ENCODE data around the gene SPOCK1.
A peak's percentile ranks its signal among the peaks of the same experiment; 100 is the strongest.

Gene SPOCK1

DNA sequence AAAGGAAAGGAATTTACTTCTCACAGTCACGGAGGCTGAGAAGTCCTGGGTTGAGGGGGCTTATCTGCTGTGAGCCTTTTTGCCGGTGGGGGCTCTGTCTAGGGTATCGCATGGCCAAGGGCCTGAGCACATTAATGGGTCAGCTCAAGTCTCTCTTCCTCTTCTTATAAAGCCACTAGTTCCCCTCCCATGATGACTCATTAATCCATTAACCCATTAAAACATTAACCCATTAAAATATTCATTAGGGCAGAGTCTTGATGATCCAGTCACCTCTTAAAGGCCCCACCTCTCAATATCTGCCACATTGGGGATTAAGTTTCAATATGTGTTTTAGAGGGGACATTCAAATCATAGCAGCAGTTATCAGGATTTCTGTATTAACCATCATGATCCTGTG is 406.3 kb downstream of the SPOCK1 start:
- DNase-seq: no peak

DNA sequence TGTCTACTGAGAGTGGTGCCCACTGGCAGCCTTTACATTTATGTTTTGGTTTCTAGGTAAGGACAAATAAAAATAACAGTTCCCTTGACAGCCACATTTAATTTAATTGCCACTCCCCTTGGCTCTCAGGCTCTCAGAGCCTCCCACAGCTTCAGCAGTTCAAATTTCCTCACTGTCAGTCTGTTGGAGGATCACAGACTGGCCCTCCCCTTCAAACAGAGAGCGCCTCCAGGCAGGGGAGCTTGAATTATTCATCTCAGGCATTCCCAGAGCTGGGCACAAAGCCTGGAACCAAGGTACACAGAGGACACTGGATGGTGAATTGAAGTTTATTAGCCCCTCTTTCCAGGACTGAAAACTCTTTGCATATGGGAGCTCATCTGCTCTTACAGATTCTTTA is 407.7 kb downstream of the SPOCK1 start:
- no peak for DNase-seq

DNA sequence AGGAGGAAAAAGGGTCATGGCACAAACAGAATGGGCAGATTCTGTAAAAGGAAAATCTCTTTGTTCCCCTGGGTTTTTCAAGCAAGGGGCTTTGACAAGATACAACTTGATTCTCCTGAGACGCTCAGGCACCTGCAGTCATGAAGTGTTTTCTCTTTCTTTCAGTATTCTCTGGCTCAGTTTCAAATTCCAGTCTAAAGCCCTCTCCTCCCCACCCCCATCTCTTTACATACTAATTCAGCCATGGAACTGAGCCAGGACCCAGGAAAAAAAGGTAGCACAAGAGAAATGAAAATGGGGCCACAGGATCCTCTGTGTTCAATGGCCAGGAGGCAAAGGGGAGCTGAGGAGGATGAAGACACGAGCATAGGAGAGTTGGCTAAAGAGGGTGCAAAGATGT is 408.4 kb downstream of the SPOCK1 start:
- DNase-seq: no peak

DNA sequence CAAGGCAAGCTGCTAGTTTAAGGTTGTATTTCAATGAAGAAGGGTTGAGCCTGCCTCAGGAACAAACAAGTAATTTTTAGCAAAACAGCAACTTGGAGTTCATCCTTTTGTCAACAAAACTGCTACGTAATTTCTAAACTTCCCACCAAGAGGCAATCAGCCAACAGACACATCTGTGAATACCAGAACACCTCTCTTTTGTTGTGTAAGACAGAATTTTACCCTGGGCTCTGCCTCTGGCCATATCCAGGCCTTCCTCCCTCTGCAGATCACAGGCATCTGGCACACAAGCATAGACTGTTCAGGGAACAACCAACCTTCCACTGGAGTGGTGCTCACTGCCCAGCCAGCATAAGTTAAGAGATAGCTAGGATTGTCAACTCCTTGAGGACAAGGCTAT is 409.0 kb downstream of the SPOCK1 start:
- DNase-seq: no peak

DNA sequence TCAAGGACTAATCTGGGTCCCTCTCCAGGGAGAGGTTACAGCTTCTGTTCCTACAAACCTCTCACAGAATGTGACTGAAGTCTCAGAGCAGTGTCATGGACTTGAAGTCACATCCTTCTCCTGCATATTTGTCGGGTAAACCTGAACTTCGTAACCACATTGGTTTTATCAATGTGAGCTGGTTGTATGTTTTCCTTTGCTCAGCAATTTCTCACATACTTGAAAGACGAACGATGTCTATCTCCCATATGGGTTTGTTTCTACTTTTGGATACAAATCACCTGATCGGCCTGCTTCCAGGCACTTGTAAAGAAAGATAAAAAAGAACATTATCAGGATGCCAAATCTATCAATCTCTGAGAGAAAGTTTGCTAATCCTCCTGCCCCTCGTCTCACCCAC is 411.0 kb downstream of the SPOCK1 start:
- no peak for DNase-seq

DNA sequence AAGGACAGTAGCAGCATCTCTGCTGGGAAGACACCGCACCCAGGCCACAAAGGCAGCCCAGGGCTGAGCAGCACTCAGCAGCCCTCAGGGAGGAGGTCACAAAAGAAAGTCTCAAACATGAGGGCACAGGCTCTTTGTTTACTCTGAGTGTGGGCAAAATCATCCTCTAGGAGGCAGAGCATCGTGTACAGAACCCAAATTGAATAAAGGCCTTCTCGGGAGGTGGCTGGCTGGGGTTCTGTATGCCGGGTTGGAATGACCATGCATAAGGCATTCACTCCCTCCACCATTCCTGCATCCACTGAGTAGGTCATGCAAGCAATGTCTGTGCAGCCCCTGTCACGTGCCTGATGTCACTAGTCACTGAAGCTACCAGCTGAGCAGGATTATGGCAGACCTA is 412.8 kb downstream of the SPOCK1 start:
- no peak for DNase-seq

DNA sequence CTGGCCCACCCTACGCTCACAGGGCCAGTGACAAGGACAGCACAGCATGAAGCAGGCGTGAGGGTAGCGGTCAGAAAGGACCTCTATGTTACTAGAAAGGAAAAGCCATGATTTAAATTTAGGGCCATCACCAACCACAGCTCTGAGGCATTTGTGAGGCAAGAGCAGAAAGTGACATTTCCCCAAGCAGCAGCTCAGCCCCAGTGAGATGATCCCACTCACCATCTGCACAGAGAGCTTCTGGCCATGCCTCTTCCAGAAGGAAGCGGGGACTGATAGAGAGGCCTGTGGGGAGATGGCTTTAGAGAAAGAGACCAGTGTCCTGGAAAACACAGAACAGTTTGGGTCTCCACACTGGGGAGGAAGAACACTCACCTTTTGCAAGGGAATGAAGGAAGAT is 413.9 kb downstream of the SPOCK1 start:
- no peak for DNase-seq

DNA sequence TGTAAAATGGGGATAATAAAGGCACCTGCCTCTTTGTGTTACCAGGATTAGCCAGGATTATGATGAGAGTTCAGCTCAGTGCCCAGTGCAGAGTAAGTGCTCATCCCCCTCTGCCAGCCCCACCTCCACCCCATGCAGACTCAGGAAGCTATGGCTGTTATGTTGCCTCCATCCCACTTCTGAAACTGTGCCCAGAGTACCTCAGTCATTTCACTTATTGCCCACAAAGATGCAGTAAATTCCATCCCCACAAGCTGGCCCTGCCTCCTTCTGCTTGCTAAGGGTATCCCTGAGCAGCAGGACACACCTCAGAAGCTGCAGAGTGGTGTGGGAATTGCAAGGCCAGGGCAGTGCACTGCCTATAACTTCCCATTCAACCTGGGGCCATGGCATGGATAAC is 415.1 kb downstream of the SPOCK1 start:
- DNase-seq: no peak

DNA sequence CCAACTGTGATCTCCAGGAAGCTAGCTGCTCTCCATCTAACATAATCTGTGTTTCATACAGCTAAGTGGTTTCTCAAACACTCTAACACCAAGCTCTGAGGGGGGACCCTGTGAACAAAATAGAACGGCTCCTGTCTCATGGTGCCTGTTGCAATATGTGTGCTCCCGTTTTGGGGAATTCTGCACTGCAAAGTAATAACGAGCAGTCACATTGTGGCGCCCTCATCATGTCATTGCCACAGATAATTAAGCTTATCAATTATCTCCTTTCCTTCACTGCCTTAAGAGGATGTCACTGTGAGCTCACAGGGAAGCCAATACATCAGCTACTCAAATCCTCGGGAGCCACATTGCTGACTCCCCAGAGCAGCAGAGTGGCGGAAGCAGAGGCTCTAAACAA is 416.2 kb downstream of the SPOCK1 start:
- no peak for DNase-seq

DNA sequence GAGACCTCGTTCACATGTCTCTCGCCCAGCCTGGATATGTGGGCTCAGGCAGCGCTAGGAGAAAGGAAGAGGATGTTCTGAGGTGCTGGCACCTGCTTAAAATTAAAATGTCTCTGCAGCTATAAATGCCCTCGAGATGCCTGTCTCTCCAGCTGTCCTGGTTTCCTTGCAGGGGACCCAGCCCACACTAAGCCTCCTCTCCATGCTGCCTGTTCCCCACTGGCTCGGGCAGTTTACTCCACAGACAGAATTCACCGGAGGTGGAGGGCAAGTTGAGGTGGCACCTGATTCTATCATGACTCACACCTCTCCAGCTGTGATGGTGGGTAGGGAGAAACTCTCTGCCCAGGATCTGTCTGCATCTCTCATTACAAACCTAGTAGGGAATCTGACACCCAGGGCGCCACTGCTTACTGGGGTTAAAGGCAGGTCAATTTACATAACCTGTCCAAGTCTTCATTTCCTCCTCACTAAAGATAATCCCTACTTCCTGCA is 420.9 kb downstream of the SPOCK1 start:
- no peak for DNase-seq

DNA sequence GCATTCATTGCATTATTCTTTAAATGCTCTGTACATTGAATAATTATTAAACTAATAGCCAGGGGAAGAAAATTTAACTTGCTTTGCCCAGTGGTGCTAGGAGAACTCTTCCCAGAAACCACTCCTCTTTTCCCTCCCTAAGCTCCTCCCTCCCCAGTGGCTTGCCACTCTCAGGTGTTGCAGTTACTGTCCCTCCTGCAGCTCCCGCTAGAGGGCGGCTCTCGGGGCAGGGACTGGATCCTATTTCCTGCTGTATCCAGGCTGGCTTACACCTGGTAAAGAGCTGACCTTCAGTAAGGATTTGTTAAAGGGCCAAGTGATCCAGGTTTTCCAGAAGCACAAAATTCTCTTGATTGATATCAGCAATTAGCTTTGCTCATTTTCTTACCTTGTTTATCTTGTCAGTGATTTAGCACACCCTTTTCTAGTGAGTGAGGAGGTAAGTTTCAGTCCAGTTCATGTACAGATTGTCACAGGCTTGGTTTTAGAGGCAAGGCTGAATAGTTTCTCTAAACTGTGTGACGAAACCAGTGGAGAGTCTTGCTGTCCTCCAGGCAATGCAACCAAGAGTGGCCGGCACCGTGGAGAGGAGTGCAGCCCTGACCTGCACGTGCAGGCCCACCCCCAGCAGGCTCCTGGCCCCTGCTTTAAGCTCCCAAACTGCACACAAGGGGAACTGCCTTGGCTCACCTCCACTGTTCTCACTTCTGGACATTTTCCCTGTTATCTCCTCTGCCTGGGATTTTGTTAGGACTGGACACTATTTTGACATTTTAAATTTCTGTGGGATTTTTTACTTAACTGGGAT is 423.8 kb downstream of the SPOCK1 start:
- DNase-seq: peak; percentile 44

DNA sequence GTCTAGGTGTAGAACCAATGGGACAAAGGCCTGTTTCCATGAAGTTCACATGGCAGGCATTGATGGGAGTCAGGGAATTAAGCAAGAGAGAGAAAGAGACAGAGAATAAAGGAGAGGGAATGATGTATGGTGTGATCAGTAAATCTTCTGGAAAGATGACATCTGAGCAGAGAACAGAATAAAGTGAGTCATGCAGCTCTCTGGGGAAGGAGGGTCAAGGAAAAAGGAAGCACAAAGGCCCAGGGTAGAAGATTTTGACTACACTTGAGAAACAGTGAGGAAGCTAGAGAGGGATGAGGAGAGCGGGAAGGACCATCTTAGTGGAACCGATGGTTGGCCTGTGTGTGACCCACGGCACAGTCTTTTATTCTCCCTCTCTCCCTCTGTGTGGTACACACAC is 425.9 kb downstream of the SPOCK1 start:
- peak; percentile 51 for DNase-seq

DNA sequence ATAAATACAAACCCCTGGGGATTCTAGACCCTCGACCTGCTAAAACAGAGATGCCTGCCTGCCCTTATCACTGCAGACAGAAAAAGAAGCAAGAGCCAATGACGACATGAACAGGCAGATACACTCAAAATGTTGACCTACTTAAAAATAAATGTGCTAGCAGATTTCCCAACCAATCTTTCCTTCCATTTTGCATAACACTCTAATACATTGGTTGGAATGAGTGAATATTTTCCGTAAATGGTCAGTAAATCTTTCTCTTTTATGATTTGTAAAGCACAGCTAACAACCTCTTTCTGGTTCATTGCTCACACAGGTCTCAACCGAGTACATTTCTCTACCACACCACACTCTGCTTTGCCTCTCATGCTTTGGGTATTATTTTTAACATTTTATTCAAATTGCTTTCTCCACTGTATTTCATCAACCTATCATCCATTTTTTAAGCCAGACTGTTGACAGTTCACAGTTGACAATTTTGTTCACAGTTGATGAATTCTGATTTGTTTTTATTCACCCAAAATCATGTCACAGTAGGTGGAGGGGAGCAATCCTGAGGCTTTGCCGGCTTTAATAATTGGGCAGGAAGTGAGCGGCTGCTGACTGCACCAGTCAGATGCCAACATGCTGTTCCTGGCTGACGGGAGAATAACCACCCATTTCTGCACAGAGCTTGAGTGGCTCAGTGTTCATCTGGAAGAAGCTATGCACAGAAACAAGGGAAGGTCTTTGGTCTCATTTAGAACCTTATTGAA is 426.6 kb downstream of the SPOCK1 start:
- DNase-seq: no peak

DNA sequence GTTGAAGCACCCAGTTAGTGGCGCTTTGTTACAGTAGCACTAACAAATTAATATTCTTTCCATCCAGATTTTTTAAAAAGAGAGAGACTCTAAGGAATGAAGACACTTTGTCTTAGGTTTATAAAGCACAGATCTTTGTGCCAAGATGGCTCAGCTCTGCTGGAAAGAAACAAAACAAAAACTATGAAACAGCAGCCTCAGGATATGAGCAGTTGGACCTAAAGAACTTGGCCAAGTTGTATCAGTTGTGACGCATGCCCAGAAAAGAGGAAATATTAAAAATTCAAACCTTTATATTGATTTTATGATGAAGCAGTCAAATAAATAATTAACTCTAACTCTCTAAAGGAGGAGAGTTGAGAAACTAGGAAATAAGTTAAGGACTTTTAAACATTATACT is 427.2 kb downstream of the SPOCK1 start:
- no peak for DNase-seq

DNA sequence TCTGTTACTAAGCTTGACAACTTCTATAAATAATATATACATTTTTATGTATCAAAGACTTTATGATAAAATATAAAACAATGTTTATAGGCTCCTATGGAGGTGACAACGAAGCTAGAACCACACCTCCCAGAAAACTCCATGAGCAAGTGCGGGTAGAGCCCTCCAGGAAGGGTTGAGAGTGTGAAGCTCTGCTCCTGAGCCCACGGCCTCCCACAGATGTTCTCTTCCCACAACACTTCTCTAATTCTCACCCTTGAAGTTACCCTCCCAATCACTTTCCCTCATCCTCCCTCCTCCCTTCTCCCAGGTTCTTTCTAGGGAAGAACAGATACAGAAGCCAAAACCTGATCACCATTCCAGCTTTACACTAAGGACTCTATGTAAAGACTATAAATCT is 427.6 kb downstream of the SPOCK1 start:
- no peak for DNase-seq

DNA sequence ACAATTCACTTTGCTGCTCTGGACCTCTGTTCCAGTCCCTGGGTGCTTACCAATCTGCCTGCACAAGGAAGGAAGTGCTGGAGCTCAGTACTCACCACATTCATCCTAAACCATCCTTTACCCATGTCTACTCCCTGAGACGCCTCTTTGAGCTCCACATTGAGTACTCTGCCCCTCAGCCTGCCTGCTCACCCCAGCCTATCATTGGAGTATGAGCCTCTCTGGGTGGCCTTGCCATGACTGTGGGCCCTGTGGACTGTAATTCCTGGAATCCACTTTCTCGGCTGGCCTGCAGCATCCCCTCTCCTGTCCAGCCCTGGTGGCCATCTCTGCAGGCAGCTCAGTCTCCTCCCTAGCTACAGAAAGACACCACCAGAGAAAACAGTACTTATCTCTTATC is 428.6 kb downstream of the SPOCK1 start:
- DNase-seq: no peak

DNA sequence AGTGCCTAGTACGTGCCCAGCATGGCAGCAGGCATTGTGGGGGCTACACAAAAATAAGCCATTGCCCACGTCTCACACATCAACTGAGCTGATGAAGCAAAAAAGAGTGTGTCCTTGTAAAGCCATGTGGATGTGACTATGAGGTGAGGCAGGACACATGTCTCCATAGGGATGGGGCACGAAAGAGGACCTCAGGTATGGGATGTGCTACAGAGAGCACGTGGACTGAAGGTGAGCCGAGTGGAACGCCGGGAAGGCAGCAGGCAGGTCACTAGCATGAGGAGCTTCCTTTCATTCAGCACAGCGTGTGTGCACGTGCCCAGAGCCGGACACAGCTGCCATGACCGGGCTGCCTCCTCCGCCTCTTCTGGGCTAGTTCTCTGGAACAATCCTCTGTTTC is 429.8 kb downstream of the SPOCK1 start:
- no peak for DNase-seq

DNA sequence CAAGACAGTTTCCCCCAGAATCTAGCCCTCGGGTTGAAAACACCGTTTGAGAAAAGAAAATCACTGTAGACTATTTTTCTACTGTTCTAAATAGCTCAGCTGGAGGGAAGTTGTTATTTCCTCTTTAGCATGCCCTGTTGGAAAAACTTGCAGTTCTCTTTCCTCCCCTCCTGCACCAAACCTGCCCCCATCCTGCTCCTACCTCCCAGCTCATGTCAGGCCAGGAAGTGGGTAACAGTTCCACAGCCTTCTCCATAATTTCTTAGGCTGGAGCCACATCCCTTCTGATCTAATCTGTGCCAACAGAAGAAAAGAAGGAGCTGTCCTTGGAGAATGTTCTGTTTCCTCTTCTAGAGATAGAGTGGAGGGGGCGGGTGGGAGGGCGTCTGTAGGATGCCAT is 437.7 kb downstream of the SPOCK1 start:
- DNase-seq: no peak

DNA sequence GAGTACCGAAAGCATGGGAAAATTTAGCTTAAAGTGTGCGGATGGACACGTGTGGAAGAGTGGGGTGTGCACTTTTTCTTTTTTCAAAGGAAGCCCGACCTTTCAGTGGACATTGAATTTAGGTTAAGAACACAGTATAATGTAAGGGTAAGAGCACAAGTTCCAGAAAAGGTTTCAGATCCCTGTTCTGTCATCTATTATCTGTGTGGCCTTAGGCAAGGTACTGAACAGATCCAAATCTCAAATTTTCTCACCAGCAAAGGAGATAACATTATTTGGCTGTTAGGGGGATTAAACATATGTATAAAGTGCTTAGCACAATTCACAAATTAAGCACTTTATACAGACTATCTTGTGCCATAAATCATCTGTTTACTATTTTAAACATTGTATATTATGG is 441.0 kb downstream of the SPOCK1 start:
- DNase-seq: no peak

DNA sequence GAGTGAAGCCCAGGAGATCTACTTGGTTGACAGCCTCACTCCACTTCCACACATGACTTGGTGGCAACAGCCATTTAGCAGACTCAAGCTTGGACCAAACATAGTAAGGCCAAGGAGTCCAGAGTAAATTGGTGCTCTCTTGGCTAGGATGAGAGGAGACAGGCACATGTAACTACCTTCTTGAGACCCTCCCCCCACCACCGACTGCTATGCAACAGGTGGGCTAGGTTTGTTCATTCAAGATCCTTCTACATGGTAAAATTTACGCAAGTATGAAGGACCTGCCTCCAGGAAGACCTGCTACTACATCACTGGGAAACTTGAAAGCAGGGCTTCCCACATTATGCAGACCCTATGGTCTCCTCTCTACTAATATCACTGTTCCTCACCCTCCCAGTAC is 442.4 kb downstream of the SPOCK1 start:
- DNase-seq: no peak

DNA sequence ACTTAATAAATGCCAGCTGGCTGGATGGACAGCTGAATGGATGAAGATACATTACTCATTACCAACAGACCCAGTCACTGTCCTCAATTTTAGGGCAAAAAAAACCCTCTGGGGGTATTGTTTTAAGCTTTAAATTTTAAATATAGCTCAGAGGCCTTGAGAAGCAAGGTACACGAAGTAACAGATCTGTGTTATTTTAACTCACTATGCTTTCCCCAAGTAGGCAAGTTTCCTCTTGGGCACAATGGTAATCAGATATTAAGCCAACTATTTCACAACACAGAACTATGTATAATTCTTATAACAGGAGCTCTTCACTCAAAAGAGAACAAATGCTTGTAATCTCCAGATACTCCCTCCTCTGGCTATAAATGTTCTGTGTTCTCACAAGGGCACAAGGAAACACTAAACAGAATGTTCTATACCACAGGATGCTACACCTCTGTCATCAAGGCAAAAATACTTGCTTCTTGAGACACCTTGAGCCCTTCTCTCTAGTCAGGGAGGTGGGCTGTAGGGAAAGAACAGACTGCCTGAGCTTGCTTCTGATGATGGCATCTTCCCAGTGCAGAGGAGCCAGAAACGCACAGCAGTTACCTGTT is 443.8 kb downstream of the SPOCK1 start:
- no peak for DNase-seq

DNA sequence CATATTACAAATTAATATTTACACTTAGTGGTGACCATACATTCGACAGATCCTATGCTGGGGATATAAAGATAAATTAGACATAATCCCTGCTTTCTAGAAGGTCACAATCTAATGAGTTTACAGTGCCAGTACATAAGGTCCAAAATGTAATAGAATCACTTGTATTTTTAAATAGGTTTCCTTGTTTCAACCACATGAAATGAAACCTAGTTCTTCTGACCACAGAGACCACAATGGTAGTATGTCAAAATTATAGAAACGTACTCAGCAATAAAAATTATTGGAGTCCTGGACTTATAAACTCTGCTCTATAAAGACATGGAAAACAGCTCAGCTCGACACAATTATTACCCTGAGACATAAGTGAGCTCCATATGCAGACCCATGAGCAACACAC is 444.3 kb downstream of the SPOCK1 start:
- DNase-seq: no peak

DNA sequence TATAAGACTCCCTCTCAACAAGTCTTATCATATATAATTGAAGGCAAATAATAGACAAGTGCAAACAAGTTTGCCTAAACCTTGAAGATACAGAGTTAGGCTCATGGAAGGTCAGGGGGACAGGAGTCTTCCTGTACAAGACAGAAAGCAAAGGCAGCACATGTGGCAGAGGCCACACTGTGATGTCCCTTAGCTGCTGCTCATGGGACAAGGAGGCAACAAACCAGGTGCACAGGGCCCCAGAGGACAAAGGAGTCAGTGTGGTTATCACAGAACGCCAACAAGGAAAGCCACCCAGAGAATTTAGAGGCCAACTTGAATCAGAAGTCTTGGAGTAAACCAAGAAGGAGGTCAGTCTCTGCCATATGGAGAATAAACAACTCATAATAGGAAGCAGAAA is 444.8 kb downstream of the SPOCK1 start:
- no peak for DNase-seq

DNA sequence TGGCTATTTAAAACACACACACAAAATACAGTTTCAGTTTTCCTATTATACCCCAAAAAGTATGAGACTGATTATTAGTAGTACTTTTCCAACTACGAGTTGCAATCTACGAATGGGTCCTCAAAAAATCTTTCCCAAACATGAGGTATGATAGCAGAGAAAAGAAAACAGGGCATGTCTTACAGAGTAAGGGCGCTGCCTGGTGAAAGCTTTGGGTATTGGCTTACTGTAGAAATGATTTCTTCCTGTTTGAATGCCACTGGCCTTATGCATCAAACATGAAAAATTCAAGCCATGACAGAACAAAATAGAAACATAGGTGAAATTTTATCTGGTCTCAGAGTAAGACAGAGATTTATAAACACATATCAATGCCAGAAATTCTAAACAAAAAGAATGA is 448.0 kb downstream of the SPOCK1 start:
- DNase-seq: no peak
